Measurements from ENCODE around the gene VIL1.

VIL1 gene

DNA sequence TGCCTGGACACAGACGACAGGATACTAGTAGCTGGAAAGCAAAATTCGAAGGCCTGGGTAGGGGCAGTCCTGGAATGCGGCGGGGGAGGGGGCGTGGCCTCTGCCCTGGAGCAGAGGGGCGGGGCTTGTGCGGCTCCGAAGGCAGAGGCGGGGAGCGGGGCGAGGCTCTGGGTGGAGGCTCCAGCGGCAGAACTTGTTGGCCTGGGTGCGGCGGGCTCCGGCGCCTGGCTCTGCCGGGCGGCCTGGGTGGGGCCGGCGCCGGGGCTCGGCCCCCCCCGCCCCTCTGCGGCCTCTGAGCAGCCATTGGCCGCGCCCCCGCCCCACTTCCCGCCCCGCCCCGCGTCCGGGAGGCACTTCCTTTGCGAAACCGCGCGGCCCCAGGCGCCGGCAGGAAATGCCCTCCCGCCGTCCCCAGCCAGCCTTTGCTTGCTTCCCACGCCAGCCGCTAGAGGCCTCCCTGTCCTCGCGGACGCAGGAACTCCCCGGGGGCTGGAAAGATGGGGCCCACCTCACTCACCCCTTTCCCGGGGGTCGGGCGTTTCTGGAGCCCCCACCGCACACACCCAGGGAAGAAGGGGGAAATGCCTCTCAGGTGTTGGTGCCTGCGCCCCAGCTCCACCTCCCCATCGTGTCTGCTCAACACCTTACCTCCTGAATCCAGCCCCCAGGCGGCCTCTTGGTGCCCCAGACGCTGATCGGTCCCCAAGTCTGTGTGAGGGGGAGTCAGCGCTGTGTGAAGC is 12.5 kb upstream of the VIL1 start:
- peak; percentile 96 for DNase-seq (ENCODE audit: low spot score)

DNA sequence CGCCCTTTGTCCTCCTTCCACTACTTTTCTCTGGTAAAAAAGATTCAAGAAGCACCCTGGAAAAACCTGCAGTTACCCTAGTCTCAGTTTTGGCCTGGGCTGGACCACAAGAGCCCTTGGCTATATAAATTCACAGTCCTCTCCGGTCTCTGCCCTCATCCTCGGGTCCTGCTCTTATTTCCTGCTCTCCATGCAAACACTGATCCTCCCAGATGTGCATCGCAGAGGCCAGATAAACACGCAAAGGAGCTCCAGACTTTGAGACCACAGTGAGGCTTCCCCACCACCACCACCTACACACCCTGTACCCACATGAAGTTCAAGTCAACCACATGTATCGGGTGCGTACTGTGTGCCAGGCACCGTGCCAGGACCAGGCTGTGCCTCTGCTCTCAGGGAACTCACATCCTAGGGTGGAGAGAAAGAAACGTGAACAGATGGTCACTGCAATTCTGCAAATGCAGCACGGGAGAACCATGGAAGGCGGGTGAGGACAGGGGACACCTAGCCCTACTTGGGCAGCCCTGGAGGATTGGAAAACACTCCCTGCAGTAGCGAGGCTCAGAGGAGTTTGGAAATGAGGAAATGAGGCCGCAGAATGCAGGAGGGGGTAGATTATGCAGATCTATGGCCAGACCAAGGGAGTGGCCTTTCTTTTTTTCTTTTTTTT is 11.8 kb upstream of the VIL1 start:
- peak; percentile 54 for DNase-seq (ENCODE audit: low spot score)

DNA sequence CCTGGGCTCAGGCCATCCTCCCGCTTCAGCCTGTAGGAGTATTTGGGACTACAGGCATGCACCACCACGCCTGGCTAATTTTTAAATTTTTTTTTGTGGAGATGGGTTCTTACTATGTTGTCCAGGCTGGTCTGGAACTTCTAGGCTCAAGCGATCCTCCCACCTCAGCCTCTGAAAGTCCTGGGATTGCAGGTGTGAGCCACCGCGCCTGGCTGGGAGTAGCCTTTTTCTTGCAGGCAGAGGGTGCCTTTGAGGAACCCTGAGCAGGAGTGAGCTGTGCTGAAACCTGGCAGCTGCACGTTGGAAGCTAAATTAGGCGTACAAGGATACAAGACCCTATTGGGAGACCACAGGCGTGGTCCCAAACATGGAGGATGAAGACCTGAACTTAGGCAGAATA is 11.2 kb upstream of the VIL1 start:
- DNase-seq (ENCODE audit: low spot score) = no peak

DNA sequence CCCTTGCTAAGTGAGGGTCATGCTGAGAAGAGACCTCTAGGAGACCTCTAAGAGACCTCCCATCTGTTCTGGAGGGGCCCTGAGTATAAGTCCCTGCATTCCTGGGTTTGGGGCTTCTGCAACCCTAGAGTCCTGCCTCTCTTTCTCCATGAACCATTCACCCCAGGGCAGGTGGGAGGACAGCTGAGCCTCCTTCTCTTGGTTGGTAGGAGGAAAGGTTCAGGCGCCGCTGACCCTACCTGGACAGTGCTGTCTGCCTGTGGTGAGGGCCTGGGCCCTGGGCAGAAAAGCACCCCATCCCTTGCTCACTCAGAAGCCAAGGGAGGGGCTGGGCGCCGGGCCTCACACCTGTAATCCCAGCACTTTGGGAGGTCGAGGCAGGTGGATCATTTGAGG is 604 bp upstream of the VIL1 start:
- DNase-seq (ENCODE audit: low spot score) = no peak

DNA sequence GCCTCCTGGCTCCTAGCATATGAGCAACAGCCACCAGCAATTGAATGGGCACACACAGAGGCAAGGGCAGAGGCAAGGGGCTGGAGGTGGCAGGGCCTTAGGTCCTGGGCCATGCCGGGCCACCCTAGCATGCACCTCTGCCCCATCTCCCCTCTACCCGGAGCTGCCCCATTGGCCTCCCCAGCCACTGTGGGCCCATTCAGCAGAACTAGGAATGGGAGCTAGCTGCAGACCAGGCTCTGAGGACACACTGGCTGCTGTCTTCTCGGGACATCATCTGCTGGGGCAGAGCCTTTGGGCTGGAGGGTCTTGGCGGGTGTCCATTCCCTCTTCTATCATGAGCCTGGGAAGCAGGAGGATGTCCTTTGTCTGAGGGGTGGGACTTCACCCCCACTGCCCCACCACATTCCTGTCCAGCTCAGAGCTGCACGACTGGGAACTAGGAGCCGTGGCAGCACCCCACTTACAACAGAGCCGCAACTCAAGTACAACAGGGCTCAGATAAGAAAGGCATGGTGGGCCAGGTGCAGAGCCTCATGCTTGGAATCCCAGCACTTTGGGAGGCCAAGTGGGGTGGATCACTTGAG is 800 bp downstream of the VIL1 start:
- no peak for DNase-seq (ENCODE audit: low spot score)

DNA sequence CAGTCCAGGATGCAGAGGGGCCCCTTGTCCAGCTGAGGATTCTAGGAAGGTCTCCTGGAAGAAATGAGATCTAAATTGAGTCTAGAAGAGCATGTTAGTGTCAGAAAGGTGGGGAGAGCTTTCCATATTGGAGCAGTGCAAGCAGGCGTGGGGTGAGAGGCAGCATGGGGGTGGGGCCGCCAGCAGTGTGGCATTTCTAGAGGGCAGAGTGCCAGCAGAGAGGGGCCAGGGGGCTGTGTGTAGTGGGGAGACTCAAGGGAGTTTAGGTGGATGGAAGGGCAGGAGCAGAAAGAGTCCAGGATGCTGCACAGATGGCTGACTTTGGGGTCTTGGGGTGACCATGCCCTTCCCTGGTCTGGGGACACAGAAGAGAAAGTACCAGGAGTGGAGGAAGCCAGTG is 2.1 kb downstream of the VIL1 start:
- no peak for DNase-seq (ENCODE audit: low spot score)

DNA sequence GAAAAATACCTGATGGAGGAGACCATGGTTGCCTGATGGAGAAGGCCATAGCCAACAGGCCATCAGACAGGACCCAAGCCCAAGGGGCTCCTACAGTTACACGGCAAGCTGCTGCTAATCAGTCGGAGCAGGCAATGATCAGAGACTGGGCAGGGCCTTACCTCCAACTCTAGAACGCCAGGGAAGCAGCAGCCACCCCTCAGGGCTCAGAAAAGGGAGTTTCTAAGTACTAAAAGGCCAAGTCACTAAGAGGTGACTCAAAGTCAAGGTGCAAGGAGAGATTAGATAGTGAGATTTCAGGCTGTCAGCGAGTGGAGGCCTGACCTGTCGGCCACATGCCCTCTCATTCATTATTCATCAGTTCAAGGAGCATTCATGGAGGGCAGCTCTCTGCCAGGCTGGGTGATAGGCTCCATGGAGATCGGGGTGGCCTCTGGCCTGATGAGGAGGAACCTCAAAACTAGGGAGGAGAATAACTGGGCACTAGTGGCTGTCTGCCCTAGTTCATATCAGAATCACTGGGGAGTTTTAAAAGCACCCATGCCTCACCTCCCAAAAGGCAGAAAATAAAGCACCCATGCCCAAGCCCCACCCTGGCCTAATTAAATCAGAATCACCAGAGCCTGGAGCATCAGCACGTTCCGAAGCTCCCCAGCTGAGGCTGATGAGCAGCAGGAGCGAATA is 3.6 kb downstream of the VIL1 start:
- no peak for DNase-seq (ENCODE audit: low spot score)

DNA sequence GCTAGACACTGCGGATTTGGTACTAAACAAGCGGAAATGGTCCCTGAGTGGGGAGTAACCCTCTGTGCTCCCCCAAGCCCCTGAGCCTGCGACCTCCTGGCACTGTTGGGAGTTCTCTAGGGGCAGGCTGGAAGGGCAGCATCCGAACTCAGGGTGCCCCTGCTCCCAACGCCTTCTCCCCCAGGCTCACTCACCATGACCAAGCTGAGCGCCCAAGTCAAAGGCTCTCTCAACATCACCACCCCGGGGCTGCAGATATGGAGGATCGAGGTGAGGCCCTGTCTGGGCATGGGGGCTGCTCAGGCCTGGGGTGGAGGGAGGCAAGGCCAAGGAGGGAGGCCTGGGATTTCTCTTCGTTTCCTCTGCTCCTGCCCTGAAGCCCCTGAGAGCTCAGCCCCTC is 4.7 kb downstream of the VIL1 start:
- no peak for DNase-seq (ENCODE audit: low spot score)

DNA sequence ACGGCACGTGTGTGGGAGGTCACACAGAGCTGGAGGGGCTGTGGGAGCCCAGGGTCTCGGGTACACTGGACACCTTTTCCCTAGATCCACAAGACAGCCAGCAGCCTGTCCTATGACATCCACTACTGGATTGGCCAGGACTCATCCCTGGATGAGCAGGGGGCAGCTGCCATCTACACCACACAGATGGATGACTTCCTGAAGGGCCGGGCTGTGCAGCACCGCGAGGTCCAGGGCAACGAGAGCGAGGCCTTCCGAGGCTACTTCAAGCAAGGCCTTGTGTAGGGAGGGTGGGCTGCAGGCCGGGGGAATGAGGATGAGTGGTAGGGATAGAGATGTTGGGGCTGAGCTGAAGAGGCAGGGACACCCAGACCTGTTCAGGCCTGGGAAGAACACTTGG is 6.6 kb downstream of the VIL1 start:
- DNase-seq (ENCODE audit: low spot score) = no peak

DNA sequence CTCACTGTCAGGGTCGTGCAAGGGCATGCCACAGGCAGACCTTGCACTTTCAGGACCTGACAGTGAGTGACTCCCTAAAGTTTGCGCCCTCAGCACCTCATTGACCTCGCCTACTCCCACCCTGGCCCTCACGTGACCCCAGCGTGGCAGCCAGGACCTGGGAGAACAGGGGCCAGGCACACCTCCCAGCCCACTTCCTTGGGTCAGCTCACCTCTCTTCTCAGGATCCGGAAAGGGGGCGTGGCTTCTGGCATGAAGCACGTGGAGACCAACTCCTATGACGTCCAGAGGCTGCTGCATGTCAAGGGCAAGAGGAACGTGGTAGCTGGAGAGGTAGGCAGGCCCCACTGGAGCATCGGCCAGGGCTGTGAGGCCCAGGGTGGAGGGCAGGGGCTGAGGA is 8.8 kb downstream of the VIL1 start:
- no peak for DNase-seq (ENCODE audit: low spot score)

DNA sequence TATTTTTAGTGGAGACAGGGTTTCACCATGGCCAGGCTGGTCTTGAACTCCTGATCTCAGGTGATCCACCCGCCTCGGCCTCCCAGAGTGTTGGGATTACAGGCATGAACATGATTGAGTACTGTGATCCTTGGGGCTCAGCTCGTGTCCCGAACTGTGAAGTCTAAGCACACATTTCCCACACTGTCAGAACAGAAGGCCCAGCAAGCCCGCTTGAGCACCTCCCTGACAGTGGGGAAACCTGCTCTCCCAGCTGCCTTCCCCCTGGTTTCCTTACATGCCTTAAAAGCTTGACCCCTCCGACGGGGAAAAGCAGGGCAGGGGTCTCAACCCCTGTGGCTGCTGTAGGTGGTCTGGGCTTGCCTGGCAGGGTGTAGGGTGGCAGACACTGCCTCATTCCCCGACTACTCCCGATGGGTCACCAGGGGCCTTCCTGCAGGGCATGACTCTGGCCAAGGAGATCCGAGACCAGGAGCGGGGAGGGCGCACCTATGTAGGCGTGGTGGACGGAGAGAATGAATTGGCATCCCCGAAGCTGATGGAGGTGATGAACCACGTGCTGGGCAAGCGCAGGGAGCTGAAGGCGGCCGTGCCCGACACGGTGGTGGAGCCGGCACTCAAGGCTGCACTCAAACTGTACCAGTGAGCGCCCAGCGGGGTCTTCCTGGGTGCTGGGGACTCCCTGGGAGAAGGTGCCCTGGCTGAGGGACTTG is 10.1 kb downstream of the VIL1 start:
- no peak for DNase-seq (ENCODE audit: low spot score)

DNA sequence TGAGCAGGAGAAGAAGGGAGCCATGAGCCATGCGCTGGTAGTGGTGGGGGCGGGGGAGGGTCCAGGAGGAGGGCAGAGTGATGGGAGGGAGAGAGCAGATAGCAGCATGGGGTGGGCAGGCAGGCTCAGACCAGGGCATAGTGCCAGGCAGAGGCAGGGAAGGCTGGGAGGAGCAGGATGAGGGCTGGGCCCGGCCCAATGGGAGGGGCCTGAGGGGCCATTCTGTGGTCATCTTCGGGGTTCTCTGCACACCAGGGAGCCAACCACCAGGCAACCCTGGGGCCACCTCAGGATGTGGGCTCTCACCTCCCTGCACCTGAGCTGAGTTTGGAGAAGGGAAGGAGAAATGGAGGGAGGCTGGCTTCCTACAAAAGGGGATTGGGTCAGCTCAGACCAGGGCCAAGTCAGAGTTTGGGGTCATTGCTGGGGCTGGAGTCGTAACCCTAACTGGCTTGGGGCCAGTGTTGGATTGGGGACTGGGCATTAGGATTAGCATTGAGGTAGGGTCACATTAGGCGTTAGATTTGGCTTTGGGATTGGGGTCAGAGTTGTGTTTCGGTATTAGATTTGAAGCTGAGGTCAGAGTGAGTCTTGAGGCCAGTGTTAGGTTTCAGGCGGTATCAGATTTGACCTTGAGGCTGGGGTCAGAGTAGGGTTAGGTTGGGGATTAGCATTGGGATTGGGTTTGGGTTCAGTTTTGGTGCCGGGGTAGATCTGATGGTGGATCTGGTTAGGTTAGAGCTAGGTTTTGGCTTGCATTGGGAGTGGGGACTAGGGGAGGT is 11.2 kb downstream of the VIL1 start:
- no peak for DNase-seq (ENCODE audit: low spot score)

DNA sequence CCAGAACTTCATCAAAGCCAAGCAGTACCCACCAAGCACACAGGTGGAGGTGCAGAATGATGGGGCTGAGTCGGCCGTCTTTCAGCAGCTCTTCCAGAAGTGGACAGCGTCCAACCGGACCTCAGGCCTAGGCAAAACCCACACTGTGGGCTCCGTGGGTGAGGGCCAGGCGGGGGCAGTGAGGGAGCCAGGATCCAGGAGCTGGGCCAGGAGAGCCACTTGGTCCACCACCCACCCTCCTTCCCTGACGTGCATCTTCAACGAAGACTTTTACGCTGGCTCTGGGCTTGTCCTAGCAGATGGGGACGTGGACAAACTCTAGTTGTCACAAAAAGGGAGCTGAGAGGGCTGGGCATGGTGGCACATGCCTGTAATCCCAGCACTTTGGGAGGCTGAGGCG is 11.8 kb downstream of the VIL1 start:
- no peak for DNase-seq (ENCODE audit: low spot score)

DNA sequence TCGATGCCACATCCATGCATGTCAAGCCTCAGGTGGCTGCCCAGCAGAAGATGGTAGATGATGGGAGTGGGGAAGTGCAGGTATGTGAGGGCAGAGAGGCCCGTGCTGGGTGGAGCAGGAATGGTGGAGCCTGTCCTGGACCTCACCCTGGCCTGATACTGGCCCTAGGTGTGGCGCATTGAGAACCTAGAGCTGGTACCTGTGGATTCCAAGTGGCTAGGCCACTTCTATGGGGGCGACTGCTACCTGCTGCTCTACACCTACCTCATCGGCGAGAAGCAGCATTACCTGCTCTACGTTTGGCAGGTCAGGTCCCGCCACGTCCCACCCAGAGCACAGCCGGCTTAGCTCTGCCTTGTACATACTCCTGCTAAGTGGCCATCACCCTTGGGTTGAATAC is 13.0 kb downstream of the VIL1 start:
- DNase-seq (ENCODE audit: low spot score) = no peak

DNA sequence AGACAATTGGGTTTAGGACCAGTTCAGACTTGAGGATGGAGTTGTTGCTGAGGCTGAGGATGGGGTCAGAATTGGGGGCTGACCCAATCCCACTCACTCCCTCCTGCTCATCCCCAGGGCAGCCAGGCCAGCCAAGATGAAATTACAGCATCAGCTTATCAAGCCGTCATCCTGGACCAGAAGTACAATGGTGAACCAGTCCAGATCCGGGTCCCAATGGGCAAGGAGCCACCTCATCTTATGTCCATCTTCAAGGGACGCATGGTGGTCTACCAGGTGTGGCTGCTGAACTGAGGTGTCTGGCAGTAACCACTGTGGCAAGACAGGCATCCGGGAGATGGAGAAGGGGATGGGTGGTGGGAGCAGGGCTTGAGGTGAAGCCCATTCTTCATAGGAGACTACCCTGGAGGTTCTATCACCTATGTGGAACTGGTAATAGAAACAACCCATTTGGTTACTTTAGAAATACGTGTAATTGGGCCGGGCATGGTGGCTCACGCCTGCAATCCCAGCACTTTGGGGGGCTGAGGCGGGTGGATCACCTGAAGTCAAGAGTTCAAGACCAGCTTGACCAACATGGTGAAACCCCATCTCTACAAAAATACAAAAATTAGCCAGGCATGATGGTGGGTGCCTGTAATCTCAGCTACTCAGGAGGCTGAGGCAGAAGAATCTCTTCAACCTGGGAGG is 13.9 kb downstream of the VIL1 start:
- no peak for DNase-seq (ENCODE audit: low spot score)

DNA sequence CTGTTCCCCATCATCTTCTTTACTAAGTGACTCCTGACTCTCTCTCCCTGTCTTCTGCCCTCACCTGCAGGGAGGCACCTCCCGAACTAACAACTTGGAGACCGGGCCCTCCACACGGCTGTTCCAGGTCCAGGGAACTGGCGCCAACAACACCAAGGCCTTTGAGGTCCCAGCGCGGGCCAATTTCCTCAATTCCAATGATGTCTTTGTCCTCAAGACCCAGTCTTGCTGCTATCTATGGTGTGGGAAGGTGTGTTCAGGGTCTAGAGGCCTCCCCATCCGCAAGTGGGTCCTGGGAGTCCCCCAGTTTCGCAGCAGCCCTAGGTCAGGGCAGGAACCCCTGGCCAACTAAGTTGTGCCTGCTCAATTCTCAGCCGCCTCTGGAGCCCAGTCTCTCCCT is 15.5 kb downstream of the VIL1 start:
- no peak for DNase-seq (ENCODE audit: low spot score)

DNA sequence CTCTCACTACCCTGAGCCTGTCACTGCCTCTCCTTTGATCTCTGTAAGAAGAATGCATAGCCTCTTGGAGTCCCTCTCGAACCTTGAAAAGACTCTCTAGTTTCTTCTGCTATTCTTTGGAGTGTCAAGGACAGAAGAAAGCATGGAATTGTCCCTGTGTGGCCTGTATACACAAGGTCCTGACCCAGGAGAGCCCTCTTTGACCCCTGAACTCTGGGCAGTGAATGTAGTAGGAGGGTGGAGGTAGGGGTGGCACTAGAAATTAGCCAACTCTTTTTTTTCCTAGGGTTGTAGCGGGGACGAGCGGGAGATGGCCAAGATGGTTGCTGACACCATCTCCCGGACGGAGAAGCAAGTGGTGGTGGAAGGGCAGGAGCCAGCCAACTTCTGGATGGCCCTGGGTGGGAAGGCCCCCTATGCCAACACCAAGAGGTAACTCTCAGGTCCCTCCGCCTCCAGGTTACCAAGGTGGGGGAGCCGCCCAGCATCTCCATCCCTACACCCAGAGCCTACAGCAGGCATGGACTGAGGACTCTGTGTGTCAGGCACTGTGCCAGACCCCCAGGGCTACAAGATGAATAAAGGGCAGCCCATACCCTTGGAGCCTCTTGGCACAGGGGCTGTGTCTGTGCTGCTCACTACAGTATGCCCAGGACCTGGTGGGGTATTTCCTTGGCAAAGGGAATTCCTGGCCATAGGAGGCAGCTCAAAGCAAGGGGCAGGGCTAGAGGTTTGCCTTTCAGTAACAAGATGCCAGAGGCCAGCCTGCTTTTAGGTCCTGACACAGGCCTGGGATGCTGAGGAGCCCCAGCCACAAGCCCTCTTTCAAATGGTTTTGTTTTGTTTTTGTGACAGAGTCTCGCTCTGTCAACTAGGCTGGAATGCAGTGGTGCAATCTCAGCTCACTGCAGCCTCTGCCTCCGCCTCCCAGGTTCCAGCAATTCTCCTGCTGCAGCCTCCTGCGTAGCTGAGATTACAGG is 16.4 kb downstream of the VIL1 start:
- no peak for DNase-seq (ENCODE audit: low spot score)

DNA sequence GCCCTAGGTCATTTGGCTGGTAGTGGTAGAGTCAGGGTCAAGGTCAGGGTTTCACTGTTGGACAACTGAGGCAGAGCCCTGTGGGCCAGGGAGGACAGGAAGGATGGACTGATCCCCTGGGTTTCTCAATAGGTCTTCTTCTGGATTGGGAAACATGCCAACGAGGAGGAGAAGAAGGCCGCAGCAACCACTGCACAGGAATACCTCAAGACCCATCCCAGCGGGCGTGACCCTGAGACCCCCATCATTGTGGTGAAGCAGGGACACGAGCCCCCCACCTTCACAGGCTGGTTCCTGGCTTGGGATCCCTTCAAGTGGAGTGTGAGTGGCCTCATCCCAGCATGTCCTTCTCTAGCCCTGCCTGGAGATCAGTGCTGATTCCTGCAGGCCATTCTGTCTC is 18.1 kb downstream of the VIL1 start:
- no peak for DNase-seq (ENCODE audit: low spot score)

DNA sequence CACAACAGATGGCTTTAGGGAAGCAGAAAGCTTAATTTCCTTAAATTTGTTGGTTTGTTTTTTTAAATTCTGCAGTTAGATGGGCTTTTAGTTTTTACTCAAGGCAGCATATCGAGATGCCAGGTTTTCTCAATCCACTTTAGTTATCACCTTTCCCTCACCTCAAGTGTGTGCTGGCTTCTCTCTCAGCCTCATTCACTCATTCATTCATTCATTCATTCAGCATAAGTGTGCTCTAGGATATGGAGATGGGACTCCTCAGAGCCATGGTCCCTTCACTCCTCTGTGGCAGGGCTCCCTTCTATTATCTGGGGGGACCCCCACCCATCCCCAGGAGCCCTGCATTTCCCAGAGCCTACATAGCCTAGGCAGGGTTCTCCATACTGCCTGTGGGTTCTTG is 19.0 kb downstream of the VIL1 start:
- no peak for DNase-seq (ENCODE audit: low spot score)

DNA sequence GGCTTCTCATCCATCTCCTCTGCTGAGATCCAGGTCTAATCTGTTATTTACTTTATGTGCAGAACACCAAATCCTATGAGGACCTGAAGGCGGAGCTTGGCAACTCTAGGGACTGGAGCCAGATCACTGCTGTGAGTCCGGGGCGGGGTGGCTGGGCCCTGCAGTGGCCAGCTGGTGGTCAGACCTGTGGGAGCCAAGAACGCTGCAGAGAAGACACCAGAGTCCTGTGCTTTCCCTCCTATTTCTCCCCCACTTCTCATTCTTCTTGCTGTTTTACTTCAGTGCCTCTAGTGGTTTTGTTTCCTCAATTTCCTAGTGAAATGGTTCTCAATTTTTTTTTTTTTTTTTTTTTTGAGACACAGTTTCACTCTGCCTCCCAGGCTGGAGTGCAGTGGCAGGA is 19.7 kb downstream of the VIL1 start:
- DNase-seq (ENCODE audit: low spot score) = no peak

All from LoVo (cell line).